ENCODE measurements around the gene CELF1.
"Not testable (repeated sequence)": the region's sequence is repeated elsewhere in the genome, so short reads cannot be mapped to it uniquely, and the experiment has no call there.

CELF1 gene

GRCh38 chr11:47577460-47578041 is 24.6 kb upstream of the CELF1 start:
- FAIRE-seq: no peak
- no peak for DNase-seq (ENCODE audit: low spot score)

GRCh38 chr11:47573321-47573720 is 20.4 kb upstream of the CELF1 start:
- no peak for DNase-seq (ENCODE audit: low spot score)
- FAIRE-seq: no peak

GRCh38 chr11:47572715-47573255 is 19.9 kb upstream of the CELF1 start:
- FAIRE-seq (no peak), DNase-seq (ENCODE audit: low spot score) (no peak)

GRCh38 chr11:47571895-47572294 is 19.0 kb upstream of the CELF1 start:
- DNase-seq (ENCODE audit: low spot score): no peak
- no peak for FAIRE-seq

GRCh38 chr11:47571357-47571729 is 18.4 kb upstream of the CELF1 start:
- no peak for FAIRE-seq
- no peak for DNase-seq (ENCODE audit: low spot score)

- FAIRE-seq (no peak), DNase-seq (ENCODE audit: low spot score) (no peak)
Measured at GRCh38 chr11:47570651-47571356, 17.9 kb upstream of the CELF1 start.

GRCh38 chr11:47569646-47570045 is 16.7 kb upstream of the CELF1 start:
- FAIRE-seq (no peak), DNase-seq (ENCODE audit: low spot score) (no peak)

- DNase-seq (ENCODE audit: low spot score): no peak
- FAIRE-seq: no peak
Measured at GRCh38 chr11:47566149-47566698, 13.3 kb upstream of the CELF1 start.

GRCh38 chr11:47565340-47566148 is 12.6 kb upstream of the CELF1 start, which contains the start of gene PTPMT1:
Gene PTPMT1, plus strand, starts transcription at chr11:47565599. Its CDS starts 24 bp downstream, at chr11:47565623.
- DNase-seq (ENCODE audit: low spot score) (peak; percentile 87), FAIRE-seq (no peak)

- DNase-seq (ENCODE audit: low spot score): no peak
- no peak for FAIRE-seq
Measured at GRCh38 chr11:47564933-47565339, 12.0 kb upstream of the CELF1 start.

- not testable (repeated sequence) for DNase-seq (ENCODE audit: low spot score); FAIRE-seq
Measured at GRCh38 chr11:47564366-47564765, 11.4 kb upstream of the CELF1 start.

GRCh38 chr11:47562393-47562792 is 9.5 kb upstream of the CELF1 start:
- not testable (repeated sequence) for FAIRE-seq

GRCh38 chr11:47560426-47560825 is 7.5 kb upstream of the CELF1 start:
- DNase-seq (ENCODE audit: low spot score) (no peak), FAIRE-seq (no peak)

More at GRCh38 chr11:47562393-47562792, 9.5 kb upstream of the CELF1 start:
- not testable (repeated sequence) for DNase-seq (ENCODE audit: low spot score)

GRCh38 chr11:47558695-47559094 is 5.8 kb upstream of the CELF1 start:
- DNase-seq (ENCODE audit: low spot score) (no peak), FAIRE-seq (no peak)

- DNase-seq (ENCODE audit: low spot score); FAIRE-seq: not testable (repeated sequence)
Measured at GRCh38 chr11:47557004-47557403, 4.1 kb upstream of the CELF1 start.

GRCh38 chr11:47553406-47553743 is 443 bp upstream of the CELF1 start:
- FAIRE-seq: no peak
- no peak for DNase-seq (ENCODE audit: low spot score)

GRCh38 chr11:47552056-47552565 is 821 bp downstream of the CELF1 start:
- no peak for FAIRE-seq
- peak; percentile 33 for DNase-seq (ENCODE audit: low spot score)

- DNase-seq (ENCODE audit: low spot score) (peak; percentile 25), FAIRE-seq (no peak)
Measured at GRCh38 chr11:47551086-47551485, 1.8 kb downstream of the CELF1 start.

- no peak for FAIRE-seq
Measured at GRCh38 chr11:47550288-47551047, 2.5 kb downstream of the CELF1 start.

GRCh38 chr11:47546274-47546673 is 6.7 kb downstream of the CELF1 start:
- not testable (repeated sequence) for DNase-seq (ENCODE audit: low spot score); FAIRE-seq

More at GRCh38 chr11:47550288-47551047, 2.5 kb downstream of the CELF1 start:
- no peak for DNase-seq (ENCODE audit: low spot score)

GRCh38 chr11:47545298-47545697 is 7.6 kb downstream of the CELF1 start:
- no peak for FAIRE-seq
- DNase-seq (ENCODE audit: low spot score): no peak

Measured in urothelium cell line (cell line).